ENCODE results near the gene ANTXR2. TPM values are rescaled to one million over a fixed set of nuclear protein-coding genes. Genes with fewer than 3 reads are reported as not detected.
"Not testable (repeated sequence)": the region's sequence is repeated elsewhere in the genome, so short reads cannot be mapped to it uniquely, and the experiment has no call there.

The ANTXR2 gene
- polyA plus RNA-seq, 3 donors, result 60.8 to 68.5 (median 61.7) TPM

DNA sequence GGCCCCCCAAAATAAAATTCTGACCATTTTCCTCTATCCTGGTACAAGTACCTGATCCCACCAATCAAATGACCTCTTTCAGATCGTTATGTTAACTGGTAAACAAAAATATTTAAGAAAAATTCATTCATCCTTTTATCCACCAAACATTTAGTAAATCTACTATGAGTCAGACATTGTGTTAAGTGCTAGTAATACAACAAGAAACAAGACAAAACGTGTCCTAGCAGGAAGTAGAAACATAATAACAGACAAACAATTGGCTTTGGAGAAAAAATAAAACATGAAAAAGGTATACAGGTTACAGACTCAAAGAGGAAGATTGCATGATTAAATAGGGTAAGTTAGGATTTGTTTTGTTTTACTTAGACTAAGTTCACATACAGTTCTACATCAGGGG, 43.7 kb downstream of the ANTXR2 start:
- DNase-seq, result no peak

DNA sequence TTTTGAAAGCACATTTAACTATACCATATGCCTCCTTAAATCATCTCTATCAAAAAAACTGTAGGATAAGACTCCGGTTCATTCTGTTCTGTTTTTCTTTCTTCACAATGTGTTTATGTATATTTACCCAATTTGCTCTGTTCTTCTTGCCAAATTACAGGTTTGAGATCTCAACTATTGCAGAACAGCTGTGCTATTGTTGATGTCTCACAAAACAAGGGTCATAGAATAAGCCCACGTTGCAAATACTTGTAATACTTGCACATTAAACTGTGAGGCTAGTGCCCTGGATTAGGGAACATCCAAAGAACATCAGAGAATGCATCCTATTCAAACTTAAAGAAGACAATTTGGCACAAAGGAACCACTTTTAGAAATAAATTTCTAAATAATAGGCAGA, 45.4 kb downstream of the ANTXR2 start:
- DNase-seq, result no peak

DNA sequence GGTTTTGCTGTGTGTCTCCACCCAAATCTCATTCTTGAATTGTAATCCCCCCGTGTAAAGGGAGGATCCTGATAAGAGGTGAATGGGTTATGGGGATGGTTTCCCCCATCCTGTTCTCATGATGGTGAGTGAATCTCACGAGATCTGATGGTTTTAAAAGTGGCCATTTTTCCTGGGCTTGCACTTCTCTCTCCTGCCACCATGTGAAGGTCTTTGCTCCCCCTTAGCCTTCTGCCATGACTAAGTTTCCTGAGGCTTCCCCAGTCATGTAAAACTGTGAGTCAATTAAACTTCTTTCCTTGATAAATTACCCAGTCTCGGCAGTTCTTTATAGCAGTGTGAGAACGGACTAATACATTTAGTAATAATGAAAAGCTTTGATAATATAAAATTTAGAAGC, 46.9 kb downstream of the ANTXR2 start:
- DNase-seq, result no peak

DNA sequence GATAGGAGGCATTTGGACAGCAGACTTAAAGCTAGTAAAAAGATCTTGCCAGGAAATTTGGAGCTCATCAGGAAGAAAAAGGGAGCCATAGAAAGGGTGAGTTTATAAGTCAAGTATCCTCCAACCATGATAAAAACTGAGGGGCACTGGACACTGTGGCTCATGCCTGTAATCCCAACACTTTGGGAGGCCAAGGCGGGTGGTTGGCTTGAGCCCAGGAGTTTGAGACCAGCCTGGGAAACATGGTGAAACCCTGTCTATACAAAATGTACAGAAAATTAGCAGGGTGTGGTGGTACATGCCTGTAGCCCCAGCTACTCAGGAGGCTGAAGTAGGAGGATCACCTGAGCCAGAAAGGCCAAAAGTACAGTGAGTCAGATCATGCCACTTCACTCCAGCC, 48.7 kb downstream of the ANTXR2 start:
- DNase-seq, result no peak

DNA sequence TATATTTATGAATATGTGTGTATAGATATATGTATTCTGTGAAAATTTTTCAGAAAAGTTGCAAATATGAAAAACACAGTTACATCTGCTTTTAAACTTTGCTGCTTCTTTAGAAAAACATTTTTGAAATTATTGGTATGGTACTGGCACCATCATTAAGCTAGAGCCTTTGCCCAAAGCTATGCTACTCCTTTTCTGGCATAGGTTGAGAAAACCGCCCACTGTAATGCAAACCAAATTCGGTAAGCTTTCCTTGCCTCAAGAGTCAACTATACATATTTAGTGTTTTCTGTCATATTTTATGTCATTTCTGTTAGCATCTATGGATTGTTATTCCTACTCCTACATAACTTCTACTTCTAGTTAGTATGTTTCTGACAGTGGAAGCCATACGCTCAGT, 50.7 kb downstream of the ANTXR2 start:
- no peak for DNase-seq

DNA sequence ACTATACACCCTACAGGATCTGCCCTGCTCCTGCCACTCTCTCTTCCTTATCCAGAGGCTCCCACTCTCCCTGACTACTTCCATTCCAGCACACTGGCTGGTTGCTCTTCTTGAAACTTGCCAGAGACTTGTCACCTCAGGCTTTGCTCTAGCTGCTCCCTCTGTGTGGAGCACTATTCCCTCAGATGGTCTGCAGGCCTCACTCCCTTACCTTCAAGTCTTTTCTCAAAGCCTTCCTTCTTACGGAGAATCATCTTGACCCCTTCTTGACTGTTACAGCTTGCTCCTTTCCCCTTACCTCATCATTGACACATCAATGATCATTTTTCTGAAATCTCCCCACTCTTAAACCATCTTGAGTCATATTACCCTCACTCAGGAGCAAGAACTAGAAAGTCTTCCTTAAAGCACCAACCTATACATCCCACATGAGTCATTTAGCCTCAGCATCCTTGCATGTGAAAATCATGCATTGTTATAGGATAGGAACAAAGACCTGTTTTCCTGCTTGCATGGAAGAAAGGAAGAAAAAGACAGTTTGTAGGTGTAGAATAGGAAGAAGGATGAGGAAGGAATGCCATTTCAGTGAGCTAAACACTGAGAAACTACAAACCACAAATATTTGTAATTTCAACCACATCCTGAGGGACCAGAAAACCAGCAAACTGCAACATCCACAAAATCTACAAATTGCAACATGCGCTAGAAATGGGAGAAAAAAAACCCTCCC, 55.7 kb downstream of the ANTXR2 start:
- DNase-seq, result no peak

DNA sequence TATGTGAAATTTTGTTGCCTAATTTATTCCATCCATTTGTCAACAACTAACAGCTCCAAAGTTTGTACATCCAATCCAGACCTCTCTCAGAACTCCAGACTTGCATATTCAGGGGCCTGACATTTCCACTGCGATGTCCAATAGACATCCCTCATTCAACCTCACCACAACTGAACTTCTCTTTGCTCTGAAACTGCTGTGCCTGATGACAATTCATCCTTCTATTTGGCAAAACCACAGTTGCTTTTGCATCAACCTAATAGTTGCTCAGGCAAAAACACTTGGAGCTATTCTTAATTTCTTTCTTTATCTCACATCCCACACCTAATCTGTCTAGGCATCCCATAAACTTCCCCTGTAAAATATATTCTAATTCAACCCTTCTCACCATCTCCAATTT, 56.5 kb downstream of the ANTXR2 start:
- no peak for DNase-seq

DNA sequence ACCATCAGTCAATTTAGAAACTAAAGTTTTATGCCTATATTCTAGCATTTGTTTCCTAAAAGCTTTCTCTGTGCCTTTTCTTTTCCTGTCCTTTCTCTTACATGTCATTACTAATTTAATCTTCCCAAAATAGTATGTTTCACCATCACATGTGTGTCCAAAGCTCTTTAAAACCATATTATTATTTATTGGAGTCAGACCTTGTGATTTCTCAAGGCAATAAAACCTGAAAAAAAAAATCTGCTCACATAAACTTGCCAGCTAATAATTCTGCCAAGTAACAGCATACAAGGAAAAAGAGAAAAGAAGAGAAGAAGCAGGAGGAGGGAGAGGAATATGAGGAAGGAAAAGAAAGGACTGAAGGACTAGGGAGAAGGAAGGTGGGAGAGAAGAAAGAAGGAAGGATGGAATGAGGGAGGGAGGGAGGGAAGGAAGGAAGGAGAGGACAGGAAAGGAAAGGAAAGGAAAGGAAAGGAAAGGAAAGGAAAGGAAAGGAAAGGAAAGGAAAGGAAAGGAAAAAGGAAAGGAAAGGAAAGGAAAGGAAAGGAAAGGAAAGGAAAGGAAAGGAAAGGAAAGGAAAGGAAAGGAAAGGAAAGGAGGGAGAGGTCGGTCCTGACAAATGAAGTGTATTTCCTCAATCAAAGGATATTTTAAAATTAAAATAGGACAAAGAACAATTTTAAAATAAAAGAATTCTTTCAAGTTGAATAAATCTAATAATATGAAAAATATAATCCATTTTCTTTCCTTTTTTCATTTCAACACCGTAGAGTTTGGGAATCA, 57.4 kb downstream of the ANTXR2 start:
- DNase-seq, result peak; percentile 29

DNA sequence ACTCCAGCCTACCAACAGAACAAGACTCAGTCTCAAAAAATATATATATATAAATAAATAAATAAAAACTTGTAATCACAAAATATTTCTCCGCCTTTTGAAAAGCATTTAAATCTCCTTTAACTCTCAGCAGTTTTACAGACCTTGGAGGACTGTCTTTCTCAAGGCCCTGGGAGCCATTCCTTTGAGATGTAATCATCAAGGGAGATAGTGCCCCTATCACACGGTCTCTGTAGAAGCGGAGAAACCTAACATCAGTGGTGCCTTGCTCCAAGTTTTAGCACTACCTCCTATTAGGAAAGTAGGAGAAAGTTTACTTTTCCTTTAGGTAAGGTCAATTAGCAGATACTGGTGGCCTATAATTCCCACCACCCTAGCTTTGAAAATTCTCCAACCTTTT, 58.5 kb downstream of the ANTXR2 start:
- DNase-seq, result no peak

DNA sequence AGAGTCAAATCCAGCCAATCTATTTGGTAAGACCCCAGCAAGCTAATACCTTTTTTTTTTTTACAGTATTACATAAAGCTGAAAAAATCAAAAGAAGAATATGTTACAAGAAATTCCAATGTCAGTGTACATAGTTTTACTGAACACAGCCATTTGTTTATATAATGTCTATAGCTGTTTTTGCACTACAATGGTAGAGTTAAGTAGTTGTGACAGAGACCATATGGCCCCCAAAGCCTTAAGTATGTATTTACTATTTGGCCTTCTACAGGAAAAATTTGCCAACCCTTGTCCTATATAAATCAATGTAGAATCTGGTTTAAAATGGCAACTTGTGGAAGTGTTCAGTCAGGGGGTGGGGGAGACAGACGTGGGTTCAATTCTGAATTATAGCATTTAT, 60.7 kb downstream of the ANTXR2 start:
- DNase-seq, result peak; percentile 30

DNA sequence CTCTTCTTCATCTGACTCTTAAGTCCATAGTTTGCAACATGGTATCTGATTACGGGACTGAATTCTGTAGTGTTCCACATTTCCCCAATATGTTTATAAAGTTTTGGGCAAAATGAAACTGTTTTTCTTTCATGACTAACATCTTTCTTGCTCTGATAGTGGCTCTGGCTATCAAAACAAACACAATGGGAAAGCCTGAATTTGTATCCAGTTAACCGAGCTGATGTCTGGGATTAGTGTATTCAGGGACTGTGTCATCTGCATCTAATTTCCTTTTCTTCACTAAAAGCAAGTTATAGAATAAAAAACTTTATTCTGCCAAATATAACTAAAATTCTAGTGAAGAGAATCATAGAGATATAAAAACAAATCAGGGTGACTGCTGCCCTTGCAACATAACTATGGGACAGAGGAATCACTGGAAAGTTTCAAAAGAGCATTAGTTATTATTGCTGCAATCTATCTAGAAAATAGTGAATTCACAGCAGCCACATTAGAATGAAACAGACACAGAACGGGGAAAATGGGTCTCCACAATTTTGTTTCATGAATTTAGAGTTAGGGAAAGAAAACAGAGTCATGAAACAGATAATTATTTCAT, 61.3 kb downstream of the ANTXR2 start:
- DNase-seq, result no peak

DNA sequence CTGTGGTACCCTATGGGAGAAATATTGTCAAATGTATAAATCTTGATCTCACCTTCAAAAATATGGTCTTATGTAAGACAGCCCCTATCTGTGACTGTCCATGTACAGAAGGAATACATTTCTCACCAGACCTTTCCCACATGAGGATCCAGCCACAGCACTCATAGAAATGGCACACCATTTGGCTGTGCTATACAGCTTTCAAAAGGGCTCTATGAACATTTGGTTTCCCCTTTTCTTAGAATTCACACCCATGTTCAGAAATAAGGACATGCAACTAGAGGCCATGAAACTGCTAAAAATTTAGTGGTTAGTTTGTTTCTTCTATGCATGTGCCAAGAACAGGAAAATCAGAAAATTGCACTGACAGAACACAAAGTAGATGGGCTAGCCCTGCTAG, 62.7 kb downstream of the ANTXR2 start:
- no peak for DNase-seq

DNA sequence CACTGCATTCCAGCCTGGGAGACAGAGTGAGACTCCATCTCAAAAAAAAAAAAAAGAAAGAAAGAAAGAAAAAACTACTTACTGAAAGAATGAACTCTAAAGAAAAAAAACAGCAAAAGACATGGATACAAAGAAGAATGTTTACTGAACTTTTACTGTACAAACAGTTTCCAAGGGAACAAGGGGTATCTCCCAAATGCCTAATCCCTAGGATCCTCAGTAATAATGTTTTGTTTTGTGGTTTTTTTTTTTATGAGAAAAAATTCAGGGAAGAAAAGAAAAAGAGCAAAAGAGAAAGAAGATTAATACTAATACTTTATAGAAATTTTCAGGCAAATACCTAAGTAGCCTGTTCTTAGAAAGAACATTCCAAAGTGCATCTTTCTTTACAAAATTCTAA, 63.2 kb downstream of the ANTXR2 start:
- no peak for DNase-seq

DNA sequence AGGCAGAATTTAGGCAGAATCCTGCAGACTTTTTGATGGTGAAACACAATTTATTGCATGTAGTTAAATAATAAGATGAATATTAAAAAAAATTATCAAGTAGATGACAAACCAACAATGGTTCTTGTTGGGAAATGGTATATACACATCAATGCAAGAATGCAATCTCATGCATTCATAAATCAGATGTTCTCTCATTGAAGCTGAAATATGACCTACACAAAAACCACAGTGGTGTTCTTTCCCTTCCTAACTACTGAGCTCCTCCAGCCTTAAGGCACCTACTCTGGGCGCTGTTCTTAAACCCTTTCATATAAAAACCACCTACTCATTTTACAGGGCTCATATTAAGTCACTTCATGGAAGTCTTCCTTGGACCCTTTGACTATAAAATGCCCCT, 64.1 kb downstream of the ANTXR2 start:
- DNase-seq, result no peak

DNA sequence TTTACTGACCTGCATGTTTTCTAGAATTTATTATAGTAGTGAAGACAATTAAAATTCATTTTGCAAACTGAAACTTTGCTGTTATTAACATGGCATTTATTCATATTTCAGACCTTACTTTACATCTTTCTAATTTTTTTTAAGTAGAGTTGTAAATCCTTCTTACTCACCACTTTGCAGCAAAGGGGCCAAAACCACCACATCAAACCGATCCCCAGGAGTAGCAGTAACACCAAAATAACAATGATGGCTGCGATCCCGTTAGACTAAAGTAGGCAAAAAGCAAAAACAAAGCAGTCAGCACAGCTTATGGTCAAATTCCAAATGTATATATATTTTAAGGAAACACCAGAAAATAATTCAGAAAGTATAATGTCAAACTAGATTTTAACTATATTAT, 64.7 kb downstream of the ANTXR2 start:
- no peak for DNase-seq

DNA sequence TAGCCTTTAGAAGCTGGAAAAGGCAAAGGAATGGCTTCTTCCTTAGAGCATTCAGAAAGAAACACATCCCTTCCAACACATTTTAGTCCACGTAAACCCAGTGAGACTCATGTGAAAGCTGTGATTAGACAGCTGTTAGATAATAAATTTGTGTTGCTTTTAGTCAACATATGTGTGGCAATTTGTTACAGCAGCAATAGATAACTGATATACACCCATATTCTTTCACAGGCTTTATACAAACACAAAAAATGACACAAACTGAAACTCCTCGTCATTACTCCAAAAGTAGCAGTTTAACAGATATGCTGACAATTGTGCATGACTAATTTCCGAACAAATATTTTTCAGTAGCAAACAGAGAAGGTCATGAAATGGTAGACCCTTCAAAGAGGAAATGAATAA, 65.3 kb downstream of the ANTXR2 start:
- DNase-seq, result no peak

DNA sequence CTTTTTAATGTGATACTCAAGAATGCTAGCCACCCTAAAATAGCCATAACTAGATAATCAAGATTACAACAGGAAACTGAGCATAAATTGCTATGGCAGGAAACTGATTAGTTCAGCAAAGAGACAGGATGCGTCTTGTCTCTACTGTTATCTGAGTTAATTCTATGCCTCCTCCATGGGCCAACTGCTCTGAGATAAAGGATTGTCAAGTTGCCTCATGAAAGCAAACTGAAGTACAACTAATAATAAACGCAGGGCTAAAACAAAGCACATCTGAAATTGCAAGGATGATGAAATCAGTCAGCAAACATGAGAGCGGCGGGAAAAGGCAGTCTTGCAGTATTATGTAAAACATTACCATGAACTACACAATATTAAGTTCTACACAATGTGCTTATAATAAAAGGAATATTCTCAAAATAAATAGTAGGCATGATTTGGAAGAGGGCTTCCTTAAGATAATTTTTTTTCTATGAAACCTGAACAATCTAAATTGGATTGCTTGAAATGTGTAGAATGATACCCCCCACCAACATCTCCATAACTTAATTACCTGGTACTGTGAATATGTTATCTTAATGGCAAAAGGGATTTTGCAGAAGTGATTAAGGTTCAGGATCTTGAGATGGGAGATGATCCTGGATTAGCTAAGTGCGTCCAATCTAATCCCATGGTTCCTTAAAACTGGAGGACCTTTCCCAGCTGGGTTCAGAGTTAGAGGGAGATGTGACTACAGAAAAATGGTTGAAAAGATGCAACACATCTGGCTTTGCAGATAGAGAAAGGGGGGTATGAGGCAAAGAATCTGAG, 65.9 kb downstream of the ANTXR2 start:
- no peak for DNase-seq

DNA sequence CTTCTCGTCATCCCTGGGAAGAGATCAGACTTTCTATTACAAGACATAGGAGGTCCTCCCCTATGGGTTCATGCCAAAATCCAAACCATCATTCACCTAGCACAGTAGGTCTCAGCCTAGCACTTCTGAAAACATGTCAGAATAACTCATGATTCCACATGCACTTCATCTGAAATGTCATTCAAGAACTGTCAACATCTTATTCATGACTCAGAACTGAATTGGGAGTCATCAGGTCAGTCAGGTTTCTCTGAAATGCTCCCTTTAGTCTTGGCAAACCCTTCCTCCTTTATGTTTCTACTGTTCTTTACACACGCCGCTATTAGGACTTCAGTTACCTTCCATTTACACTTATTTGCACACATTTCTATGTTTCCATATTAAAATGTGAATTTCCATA, 67.2 kb downstream of the ANTXR2 start:
- DNase-seq, result no peak

DNA sequence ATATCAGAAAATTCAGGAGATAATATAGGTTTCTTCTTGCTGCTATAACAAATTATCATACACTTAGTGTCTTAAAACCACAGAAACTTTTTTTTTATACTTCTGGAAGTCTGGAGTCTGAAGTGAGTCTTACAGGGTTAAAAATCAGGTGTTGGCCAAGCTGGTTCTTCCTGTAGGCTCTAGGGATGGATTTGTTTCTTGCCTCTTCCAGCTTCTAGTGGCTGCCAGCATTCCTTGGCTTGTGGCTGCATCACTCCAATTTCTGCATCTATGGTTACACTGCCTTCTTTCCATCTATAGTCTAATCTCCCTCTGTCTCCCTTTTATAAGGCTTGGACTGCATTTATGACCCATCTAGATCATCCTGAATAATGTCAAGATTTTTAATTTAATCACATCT, 68.7 kb downstream of the ANTXR2 start:
- no peak for DNase-seq

DNA sequence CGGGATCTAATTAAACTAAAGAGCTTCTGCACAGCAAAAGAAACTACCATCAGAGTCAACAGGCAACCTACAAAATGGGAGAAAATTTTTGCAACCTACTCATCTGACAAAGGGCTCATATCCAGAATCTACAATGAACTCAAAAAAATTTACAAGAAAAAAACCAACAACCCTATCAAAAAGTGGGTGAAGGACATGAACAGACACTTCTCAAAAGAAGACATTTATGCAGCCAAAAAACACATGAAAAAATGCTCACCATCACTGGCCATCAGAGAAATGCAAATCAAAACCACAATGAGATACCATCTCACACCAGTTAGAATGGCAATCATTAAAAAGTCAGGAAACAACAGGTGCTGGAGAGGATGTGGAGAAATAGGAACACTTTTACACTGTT, 70.5 kb downstream of the ANTXR2 start:
- not testable (repeated sequence) for DNase-seq

DNA sequence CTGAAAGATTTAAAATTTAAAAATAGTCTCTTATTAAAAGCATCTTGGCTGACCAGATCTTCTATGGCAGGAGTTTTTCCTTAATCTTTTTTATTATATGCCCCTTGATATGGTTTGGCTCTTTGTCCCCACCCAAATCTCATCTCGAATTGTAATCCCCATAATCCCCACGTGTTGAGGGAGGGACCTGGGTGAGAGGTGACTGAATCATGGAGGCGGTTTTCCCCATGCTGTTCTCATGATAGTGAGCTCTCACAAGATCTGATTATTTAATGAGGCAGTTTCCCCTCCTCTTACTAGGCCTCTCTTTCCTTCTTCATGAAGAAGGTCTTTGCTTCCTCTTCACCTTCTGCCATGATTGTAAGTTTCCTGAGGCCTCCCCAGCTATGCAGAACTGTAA, 74.0 kb downstream of the ANTXR2 start:
- DNase-seq, result not testable (repeated sequence)

DNA sequence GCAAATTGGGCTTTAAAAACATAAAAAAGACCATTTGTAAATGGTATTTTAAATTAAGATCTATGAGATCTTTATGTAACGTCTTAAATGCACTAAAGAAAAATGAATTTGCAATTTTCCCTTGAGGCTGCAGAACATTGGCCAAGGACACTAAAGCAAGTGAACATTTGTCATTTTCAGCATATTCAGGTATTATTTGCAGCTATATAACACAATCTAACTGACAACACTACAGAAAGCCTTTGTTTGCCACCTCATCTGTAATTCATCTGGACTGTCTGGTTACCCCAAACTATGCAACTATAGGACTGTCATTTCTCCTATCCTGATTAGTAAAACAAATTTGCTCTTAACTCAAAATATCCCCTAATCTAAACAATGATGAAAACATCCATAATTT, 74.8 kb downstream of the ANTXR2 start:
- DNase-seq, result no peak

Data from renal pelvis (tissue), 4 donors.